SK-N-SH (cell line): ENCODE results near the gene SSR3. TPM values are rescaled to one million over a fixed set of nuclear protein-coding genes. Genes with fewer than 3 reads are reported as not detected.
"Not testable (repeated sequence)": the region's sequence is repeated elsewhere in the genome, so short reads cannot be mapped to it uniquely, and the experiment has no call there.

ENCODE experiments used
- CTCF ChIA-PET: fragments of 300-600, 350-600 bp; formaldehyde crosslinking; extraction: SDS; loops from one replicate; lab custom pipeline; 2021; lab: Yijun Ruan, JAX
- POLR2A ChIA-PET: fragments of 350-600 bp; sonication (Branson Sonifier 250); formaldehyde crosslinking; extraction: SDS; loops from one replicate; lab custom pipeline; 2020; ENCODE audit warnings: antibody characterized with exemption, inconsistent platforms; lab: Yijun Ruan, JAX
- DNase-seq: peaks from one replicate; pipeline ENCODE4 v3.0.0; 2012
- H2AFZ ChIP-seq: fragments of 200-600 bp; sonication (generic); 2 replicates; pipeline ENCODE4 v1.8.1; 2016; ENCODE audit warnings: antibody characterized with exemption, mild to moderate bottlenecking, low read depth
- H3F3A ChIP-seq: fragments of 200-600 bp; sonication (generic); replicated peaks from 2 replicates; pipeline ENCODE3; 2016; ENCODE audit warnings: antibody characterized with exemption, mild to moderate bottlenecking; ENCODE audit not compliant: insufficient read depth
- H3K27ac ChIP-seq, 2 experiments: fragments of 200-500 bp in 1 of 2; fragments of 200-600 bp in 1 of 2; sonication (Bioruptor generic) in 1 of 2; sonication (generic), shearing (Covaris generic) in 1 of 2; 2 replicates each; pipeline versions ENCODE4 v1.5.1 to v1.6.1; 2014 to 2016; ENCODE audit warnings: low read depth in 2 of 2, inconsistent platforms in 1 of 2, low read length in 1 of 2, mild to moderate bottlenecking in 1 of 2, mixed read lengths in 1 of 2
- H3K27me3 ChIP-seq: fragments of 200-600 bp; sonication (generic), shearing (Covaris generic); 2 replicates; pipeline ENCODE4 v1.6.1; 2016; ENCODE audit warnings: mixed run types; ENCODE audit not compliant: insufficient read depth
- H3K36me3 ChIP-seq, 2 experiments: fragments of 200-500 bp in 1 of 2; fragments of 200-600 bp in 1 of 2; sonication (Bioruptor generic) in 1 of 2; sonication (generic) in 1 of 2; replicated peaks in 1 of 2; 2 replicates each; pipeline versions ENCODE3 to v1.5.1; 2014 to 2016; ENCODE audit warnings: low read length in 1 of 2, mild to moderate bottlenecking in 1 of 2; ENCODE audit not compliant: insufficient read depth in 2 of 2, control insufficient read depth in 1 of 2
- H3K4me1 ChIP-seq, 2 experiments: fragments of 200-500 bp in 1 of 2; fragments of 200-600 bp in 1 of 2; sonication (Bioruptor generic) in 1 of 2; sonication (generic), shearing (Covaris generic) in 1 of 2; 2 replicates each; pipeline versions ENCODE4 v1.5.1 to v1.6.1; 2014 to 2016; ENCODE audit warnings: low read depth in 1 of 2, low read length in 1 of 2, mixed run types in 1 of 2; ENCODE audit not compliant: insufficient read depth in 2 of 2, control insufficient read depth in 1 of 2
- H3K4me2 ChIP-seq: fragments of 200-600 bp; sonication (generic), shearing (Covaris generic); 2 replicates; pipeline ENCODE4 v1.6.1; 2017; ENCODE audit warnings: mixed run types
- H3K4me3 ChIP-seq, 2 experiments: fragments of 200-500 bp in 1 of 2; fragments of 200-600 bp in 1 of 2; sonication (Bioruptor generic) in 1 of 2; sonication (generic), shearing (Covaris generic) in 1 of 2; 2 replicates each; pipeline versions ENCODE4 v1.5.1 to v1.8.1; 2014 to 2016; ENCODE audit warnings: low read depth in 2 of 2, inconsistent platforms in 1 of 2, low read length in 1 of 2, mild to moderate bottlenecking in 1 of 2, mixed read lengths in 1 of 2, moderate library complexity in 1 of 2
- H3K79me2 ChIP-seq: fragments of 200-600 bp; sonication (generic); 2 replicates; pipeline ENCODE4 v1.8.1; 2017; ENCODE audit warnings: mild to moderate bottlenecking; ENCODE audit not compliant: insufficient read depth
- H3K9ac ChIP-seq: fragments of 200-600 bp; sonication (generic); 2 replicates; pipeline ENCODE4 v1.6.1; 2017; ENCODE audit warnings: mixed run types
- H3K9me2 ChIP-seq: fragments of 200-600 bp; sonication (generic); 2 replicates; pipeline ENCODE4 v1.6.1; 2017; ENCODE audit warnings: mixed run types
- H3K9me3 ChIP-seq: fragments of 200-600 bp; sonication (generic); 2 replicates; pipeline ENCODE4 v1.6.1; 2017; ENCODE audit warnings: mixed run types, mild to moderate bottlenecking, moderate library complexity
- H4K20me1 ChIP-seq: fragments of 200-600 bp; sonication (generic); 2 replicates; pipeline ENCODE4 v1.6.1; 2017; ENCODE audit warnings: mild to moderate bottlenecking, mixed run types; ENCODE audit not compliant: insufficient read depth
- CHD2 ChIP-seq: fragments of 150-350 bp; IDR thresholded peaks from 2 replicates; pipeline ENCODE4 v1.6.1; 2018; ENCODE audit warnings: low read length; ENCODE audit not compliant: partially characterized antibody
- ELF1 ChIP-seq: IDR thresholded peaks from 2 replicates; pipeline ENCODE4 v1.4.0; 2012
- FOXJ3 ChIP-seq: sonication (generic); formaldehyde crosslinking; IDR thresholded peaks from 2 replicates; pipeline ENCODE4 v1.5.1; 2020; ENCODE audit warnings: mild to moderate bottlenecking, missing genetic modification reagents
- GABPA ChIP-seq: IDR thresholded peaks from 2 replicates; pipeline ENCODE4 v1.4.0; 2012; ENCODE audit warnings: low read depth, mild to moderate bottlenecking
- JUND ChIP-seq: IDR thresholded peaks from 2 replicates; pipeline ENCODE4 v1.4.0; 2012
- MXI1 ChIP-seq: IDR thresholded peaks from 2 replicates; pipeline ENCODE4 v1.6.1; 2012; ENCODE audit warnings: mild to moderate bottlenecking, low read depth, low read length, improper control_type of control experiment
- RAD21 ChIP-seq: IDR thresholded peaks from 2 replicates; pipeline ENCODE4 v1.6.1; 2012; ENCODE audit warnings: mild to moderate bottlenecking, low read length
- RCOR1 ChIP-seq: fragments of 150-350 bp; IDR thresholded peaks from 2 replicates; pipeline ENCODE4 v1.6.1; 2017; ENCODE audit warnings: antibody characterized with exemption, low read length
- REST ChIP-seq: IDR thresholded peaks from 2 replicates; pipeline ENCODE4 v1.6.1; 2012; ENCODE audit warnings: mild to moderate bottlenecking, low read depth, low read length, moderate library complexity
- RFX5 ChIP-seq: IDR thresholded peaks from 2 replicates; pipeline ENCODE4 v1.6.1; 2012; ENCODE audit warnings: mild to moderate bottlenecking, improper control_type of control experiment, low read length
- RXRA ChIP-seq: IDR thresholded peaks from 2 replicates; pipeline ENCODE4 v1.4.0; 2012; ENCODE audit warnings: low read depth, mild to moderate bottlenecking, borderline replicate concordance
- SIN3A ChIP-seq: IDR thresholded peaks from 2 replicates; pipeline ENCODE4 v1.6.1; 2012; ENCODE audit warnings: low read depth, mild to moderate bottlenecking, low read length, moderate library complexity, borderline replicate concordance
- SMC3 ChIP-seq: IDR thresholded peaks from 2 replicates; pipeline ENCODE4 v1.6.1; 2012; ENCODE audit warnings: low read depth, low read length, improper control_type of control experiment
- TEAD4 ChIP-seq: IDR thresholded peaks from 2 replicates; pipeline ENCODE4 v1.4.0; 2012; ENCODE audit warnings: mild to moderate bottlenecking, borderline replicate concordance; ENCODE audit not compliant: insufficient read depth
- USF1 ChIP-seq: IDR thresholded peaks from 2 replicates; pipeline ENCODE4 v1.4.0; 2012; ENCODE audit warnings: low read depth, borderline replicate concordance
- USF2 ChIP-seq: fragments of 150-350 bp; IDR thresholded peaks from 2 replicates; pipeline ENCODE4 v1.6.1; 2017; ENCODE audit warnings: antibody characterized with exemption, low read length, low read depth, borderline replicate concordance
- WGBS: methylation state at CpG from one replicate; pipeline ENCODE4 v1.1.6; 2017; ENCODE audit warnings: low lambda C conversion rate; 5-methylcytosine and 5-hydroxymethylcytosine counted together
- polyA plus RNA-seq, 3 experiments: library from polyadenylated mRNA; depleted of rRNA; stranded (reverse); fragments of >200 nt; gene quantifications; 2 replicates each; pipeline ENCODE4 v1.2.3, GENCODE V29; 2012

SSR3 gene
- polyA plus RNA-seq, 1 of the 3 experiments (the other 2 are of a cell fraction): 61.7 TPM

- H3K4me3 ChIP-seq: no peak overlapping the region
- no peaks in the 10 kb centered on the region for H3K9me2 ChIP-seq
- H3K79me2 ChIP-seq: no peaks in the 10 kb centered on the region
- no peaks in the 10 kb centered on the region for H4K20me1 ChIP-seq
- peaks cover 2 to 6% of the 10 kb centered on the region in 2 experiments; a peak in 2 of 4 replicates for H3K4me1 ChIP-seq
- H3K27me3 ChIP-seq: no peaks in the 10 kb centered on the region
- CTCF ChIA-PET: interaction anchor here (0.9 to 1.4 kb wide), 3 partner anchors 9 to 80 kb away, joined by 3 read pairs; partner anchors contain the start of gene SSR3
- no peak for TF ChIP-seq SMC3
- TF ChIP-seq USF2: no peak
- TF ChIP-seq RAD21: no peak
- TF ChIP-seq JUND: no peak
- TF ChIP-seq SIN3A: no peak
- no peak for TF ChIP-seq TEAD4
- TF ChIP-seq USF1: no peak
- TF ChIP-seq, all 33 proteins: peak for 0
- Histone ChIP-seq H3K9ac (no peak overlapping the region), H2AFZ (0 out of 2 replicates have a peak overlapping the region, but pooled peaks have one; percentile 36), H3K27ac (no peak overlapping the region), H3F3A (no peaks in the 10 kb centered on the region), H3K36me3 (no peaks in the 10 kb centered on the region), H3K9me3 (no peaks in the 10 kb centered on the region), H3K4me2 (no peak overlapping the region)
- POLR2A ChIA-PET: no interaction called here
- no peak for DNase-seq
Observed at GRCh38 chr3:156593814-156594213, 38.9 kb upstream of the SSR3 start.

GRCh38 chr3:156589806-156590205, 34.9 kb upstream of the SSR3 start:
- H3K9me3 ChIP-seq, H3K9me2 ChIP-seq, CTCF ChIA-PET, H3K9ac ChIP-seq, POLR2A ChIA-PET, H3F3A ChIP-seq, H3K36me3 ChIP-seq, H3K27me3 ChIP-seq, H3K4me2 ChIP-seq, H3K4me1 ChIP-seq, H3K79me2 ChIP-seq, H3K4me3 ChIP-seq, H4K20me1 ChIP-seq, H3K27ac ChIP-seq, H2AFZ ChIP-seq, DNase-seq: not testable (repeated sequence)
- 85% methylated on average over 5 of the region's 5 CpGs for WGBS

GRCh38 chr3:156587760-156588069, 32.8 kb upstream of the SSR3 start:
- WGBS: 33% methylated on average over 1 of the region's 1 CpG
- H3K27ac ChIP-seq: no peak overlapping the region
- no peaks in the 10 kb centered on the region for H4K20me1 ChIP-seq
- H3K4me3 ChIP-seq: no peak overlapping the region
- no peak overlapping the region for H3K4me2 ChIP-seq
- H3K36me3 ChIP-seq: no peaks in the 10 kb centered on the region
- no peak for TF ChIP-seq MXI1
- TF ChIP-seq RCOR1: no peak
- no peak for TF ChIP-seq JUND
- TF ChIP-seq RFX5: no peak
- TF ChIP-seq RXRA: no peak
- TF ChIP-seq USF1: no peak
- no peak for TF ChIP-seq REST
- no peak for TF ChIP-seq FOXJ3
- TF ChIP-seq ELF1: no peak
- TF ChIP-seq GABPA: no peak
- TF ChIP-seq CHD2: no peak
- TF ChIP-seq, all 33 proteins: peak for 0
- no peaks in the 10 kb centered on the region for H3K9me3 ChIP-seq
- CTCF ChIA-PET: interaction anchor here (0.7 to 1.0 kb wide), 2 partner anchors 11 to 15 kb away, joined by 3 read pairs; no protein-coding TSS in a partner anchor
- H3K27me3 ChIP-seq: no peaks in the 10 kb centered on the region
- no peaks in the 10 kb centered on the region for H3K9me2 ChIP-seq
- H3K79me2 ChIP-seq: no peaks in the 10 kb centered on the region
- H2AFZ ChIP-seq: no peak overlapping the region
- no peak for DNase-seq
- no peak overlapping the region for H3K9ac ChIP-seq
- POLR2A ChIA-PET: no interaction called here
- no peaks in the 10 kb centered on the region for H3F3A ChIP-seq
- H3K4me1 ChIP-seq: no peaks in the 10 kb centered on the region
